Hippocampal formation (tissue), 2 donors: ENCODE data around the gene CUL9.
A peak's percentile ranks its signal among the peaks of the same experiment; 100 is the strongest.

Source experiments
- DNase-seq, 2 donors: peaks; one replicate each; lab custom pipeline; 2025; lab: John Stamatoyannopoulos, UW

Gene CUL9

DNA sequence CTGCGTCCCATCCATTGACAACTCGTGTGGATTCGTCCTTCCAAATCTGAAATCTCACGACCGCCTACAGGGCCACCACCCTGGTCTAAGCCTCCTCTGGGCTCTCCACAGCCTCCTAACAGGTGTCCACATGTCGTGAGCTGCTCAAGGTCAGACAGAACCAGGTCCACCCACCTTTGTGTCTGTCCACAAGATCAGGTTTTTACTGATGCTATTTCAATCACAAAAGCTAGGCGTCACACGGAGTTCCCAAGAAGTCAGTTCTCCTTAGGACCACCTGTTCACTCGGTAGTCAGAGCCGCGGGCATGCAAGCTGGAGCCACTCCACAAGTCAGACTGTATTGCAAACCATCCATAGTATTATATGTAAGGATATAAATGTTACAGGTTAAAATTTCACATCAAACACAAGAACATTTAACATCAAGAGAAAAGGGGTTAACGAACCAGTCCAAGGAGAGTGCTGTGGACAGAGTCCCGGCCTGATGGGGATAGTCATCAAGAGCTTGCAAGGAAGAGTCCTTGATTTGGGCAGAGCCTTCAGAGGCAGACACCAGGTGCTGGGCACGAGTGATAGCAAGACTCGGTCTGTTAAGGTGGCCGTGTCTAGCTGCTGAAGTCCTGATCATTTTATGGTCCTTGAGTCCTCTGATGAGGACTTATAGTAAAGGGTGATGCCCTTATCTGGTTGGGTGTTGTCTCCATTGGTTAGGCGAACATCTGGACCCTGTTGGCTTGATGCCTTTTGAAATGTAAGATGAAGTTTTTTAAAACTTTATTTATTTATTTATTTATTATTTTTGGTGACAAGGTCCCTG lies 48.0 kb downstream of the CUL9 start:
- no peak for DNase-seq

DNA sequence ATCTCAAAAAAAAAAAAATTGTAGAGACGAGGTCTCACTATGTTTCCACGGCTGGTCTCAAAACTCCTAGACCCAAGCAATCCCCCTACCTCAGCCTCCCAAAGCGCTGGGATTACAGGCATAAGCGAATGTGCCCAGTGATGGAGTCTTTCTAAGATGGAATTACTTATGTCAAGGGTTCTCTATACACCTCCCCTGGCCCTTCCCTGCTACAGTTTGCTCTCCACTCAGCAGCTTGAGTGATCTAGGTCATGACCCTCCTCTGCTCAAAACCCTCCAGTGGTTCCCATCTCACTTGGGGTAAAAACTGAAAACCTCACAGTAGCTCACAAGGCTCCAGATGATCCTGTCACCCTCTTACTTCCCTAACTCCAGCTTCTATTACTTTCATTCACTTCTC lies 49.1 kb downstream of the CUL9 start:
- no peak for DNase-seq

DNA sequence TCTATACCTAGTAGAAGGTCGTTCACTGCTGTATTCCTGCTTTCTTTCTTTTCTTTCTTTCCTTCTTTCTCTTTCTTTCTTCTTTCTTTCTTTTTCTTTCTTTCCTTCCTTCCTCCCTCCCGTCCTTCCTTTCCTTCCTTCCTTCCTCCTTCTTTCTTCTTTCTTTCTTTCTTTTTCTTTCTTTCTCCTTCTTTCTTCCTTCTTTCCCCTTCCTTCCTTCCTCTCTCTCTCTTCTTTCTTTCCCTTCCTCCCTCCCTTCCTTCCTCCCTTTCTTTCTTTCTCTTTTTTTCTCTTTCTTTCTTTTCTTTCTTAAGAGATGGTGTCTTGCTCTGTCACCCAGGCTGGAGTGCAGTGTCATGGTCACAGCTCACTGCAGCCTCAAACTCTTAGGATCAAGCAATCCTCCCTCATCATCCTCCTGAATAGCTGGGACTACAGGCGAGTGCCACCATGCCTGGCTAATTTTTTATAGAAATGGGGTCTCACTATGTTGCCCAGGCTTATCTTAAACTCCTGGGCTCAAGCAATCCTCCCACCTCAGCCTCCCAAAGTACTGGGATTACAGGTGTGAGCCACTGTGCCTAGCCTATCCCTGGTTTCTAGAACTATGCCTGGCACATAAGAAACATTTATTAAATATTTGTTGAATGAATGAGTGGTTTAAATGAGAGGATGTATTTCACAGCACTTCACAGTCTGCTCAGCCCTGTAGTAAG lies 49.9 kb downstream of the CUL9 start:
- DNase-seq: no peak

DNA sequence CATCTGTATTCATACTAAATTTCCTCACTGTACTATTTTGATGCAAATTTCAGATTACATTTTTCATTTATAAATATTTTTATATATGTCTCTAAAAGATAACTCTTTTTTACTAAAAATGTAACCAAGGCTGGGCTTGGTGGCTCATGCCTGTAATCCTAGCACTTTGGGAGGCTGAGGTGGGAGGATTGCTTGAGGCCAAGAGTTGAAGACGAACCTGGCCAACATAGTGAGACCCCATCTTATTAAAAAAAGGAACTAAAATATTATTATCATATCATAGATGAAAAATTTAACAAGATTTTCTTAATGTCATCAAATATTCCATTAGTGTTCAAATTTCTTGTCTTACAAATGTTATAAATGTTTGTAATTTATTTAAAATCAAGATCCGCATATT lies 53.8 kb downstream of the CUL9 start:
- DNase-seq: no peak

DNA sequence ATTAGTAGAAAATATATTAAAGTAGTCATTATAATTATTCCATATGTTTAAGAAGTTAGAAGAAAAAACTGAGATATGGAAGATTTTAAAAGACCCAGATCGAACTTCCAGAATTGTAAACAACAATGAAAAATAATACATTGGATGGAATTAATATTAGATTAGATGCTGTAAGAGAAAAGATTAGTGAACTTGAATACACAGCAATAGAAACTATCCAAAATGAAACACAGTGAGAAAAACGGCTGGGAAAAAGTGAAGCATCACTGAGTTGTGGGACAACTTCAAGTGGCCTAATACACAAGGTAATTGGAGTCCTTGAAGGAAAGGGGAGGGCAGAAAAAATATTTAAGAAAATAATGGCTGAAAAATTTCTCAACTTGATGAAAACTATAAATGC lies 57.1 kb downstream of the CUL9 start:
- no peak for DNase-seq

DNA sequence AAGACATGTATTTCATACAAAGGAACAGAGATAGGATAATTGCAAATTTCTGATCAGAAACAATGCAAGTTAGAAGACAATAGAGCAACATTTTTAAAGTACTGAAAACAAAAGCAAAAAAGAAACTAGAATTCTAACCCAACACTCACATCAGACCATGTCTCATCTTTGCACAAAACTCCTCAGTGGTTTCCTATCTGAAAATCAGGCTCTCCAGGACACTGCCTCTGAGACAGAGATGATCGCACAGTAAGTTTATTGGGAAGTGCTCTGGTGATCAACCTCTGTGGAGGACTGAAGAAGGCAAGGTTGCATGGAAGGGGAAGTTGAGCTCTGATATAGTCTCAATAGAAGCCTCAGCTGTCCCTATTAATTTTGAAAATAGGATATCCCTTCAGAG lies 59.0 kb downstream of the CUL9 start:
- DNase-seq: no peak

DNA sequence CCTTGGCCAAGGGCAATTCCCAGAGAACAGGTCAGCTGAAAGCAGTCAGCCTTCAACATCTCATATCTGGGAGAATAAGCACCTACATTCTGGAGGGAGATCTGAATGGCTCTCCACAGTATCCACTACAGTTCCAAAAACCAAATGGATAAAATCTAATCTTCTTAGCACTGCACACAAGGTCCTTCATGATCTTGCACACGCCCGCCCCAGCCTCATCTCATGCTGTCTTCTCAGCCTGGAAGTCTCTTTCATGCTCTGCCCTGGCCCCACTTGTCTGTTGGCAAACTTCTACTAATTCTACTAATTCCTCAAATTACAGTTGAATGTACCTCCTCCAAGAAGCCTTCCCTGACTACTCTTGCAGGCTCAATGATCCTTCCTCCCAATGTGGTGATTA lies 59.5 kb downstream of the CUL9 start:
- no peak for DNase-seq

DNA sequence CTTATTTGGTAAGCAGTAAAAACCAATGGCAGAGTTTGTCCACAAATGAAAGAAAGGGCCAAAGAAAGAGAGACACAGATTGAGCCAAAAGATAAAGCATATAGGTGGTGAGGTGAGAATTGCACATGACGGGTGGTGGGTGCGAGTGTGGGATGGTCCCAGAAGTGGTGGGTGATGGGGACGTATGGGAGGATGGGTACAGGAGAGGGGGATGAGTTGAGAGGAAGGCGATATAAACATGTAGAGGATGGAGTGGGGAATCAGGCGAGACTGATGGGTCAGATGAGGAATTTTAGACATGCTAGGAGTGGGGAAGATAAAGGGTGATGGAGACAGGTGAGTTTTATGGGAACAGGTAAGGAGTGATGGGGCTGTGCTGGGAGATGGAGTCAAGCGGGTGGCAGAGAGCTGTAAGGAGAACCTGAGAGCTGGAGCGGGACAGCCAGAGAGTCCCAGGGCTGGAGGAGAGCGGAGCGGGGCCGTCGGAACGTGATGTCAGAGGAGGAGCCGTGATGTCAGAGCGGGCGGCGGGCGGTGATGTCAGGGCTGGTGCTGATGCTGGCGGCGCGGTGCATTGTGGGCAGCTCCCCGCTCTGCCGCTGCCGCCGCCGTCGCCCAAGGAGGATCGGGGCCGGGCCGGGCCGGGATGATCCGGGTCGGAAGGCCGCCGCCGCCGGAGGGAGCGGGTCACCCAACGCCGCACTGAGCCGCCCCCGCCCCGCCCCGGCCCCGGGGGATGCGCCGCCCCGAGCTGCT lies 61.1 kb downstream of the CUL9 start, which contains the start of gene TTBK1:
TSS of gene TTBK1 (plus strand) at position 574 of the 756 bp plus-strand sequence. CDS start 3,180 bp downstream, outside the sequence.
- peak; percentile 16 to 24 for DNase-seq

DNA sequence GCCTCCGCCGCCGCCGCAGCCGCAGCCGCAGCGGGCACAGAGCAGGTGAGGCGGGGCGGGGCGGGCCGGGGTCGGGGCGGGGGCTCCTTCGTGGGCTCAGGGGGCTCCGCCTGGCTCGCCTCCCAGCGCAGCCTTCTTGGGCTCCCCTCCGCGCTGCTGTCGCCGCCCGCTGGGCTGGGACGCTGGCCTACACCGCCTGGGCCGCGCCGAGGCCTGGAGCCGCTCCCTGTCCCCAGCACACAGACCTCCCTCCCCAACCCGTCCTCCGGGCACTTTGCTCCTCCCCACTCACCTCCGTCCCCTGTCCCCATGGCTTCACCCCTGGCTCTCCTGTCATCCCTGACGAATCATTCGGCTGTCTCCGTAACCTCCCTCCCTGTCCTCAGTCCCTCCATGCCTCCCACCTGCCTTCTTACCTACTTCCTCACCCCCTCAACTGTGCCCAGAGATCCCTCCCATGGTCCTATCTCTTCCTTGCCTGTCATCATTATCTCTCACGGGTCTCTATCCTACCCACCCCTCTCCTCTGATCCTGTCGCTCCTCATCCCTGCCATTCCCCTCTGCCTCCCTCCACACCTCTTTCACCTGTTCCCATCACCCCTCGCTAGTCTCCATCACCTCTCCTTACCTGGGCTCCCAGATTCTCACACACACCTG lies 61.8 kb downstream of the CUL9 start:
- peak in 1 of 2 donors; percentile 16 for DNase-seq

DNA sequence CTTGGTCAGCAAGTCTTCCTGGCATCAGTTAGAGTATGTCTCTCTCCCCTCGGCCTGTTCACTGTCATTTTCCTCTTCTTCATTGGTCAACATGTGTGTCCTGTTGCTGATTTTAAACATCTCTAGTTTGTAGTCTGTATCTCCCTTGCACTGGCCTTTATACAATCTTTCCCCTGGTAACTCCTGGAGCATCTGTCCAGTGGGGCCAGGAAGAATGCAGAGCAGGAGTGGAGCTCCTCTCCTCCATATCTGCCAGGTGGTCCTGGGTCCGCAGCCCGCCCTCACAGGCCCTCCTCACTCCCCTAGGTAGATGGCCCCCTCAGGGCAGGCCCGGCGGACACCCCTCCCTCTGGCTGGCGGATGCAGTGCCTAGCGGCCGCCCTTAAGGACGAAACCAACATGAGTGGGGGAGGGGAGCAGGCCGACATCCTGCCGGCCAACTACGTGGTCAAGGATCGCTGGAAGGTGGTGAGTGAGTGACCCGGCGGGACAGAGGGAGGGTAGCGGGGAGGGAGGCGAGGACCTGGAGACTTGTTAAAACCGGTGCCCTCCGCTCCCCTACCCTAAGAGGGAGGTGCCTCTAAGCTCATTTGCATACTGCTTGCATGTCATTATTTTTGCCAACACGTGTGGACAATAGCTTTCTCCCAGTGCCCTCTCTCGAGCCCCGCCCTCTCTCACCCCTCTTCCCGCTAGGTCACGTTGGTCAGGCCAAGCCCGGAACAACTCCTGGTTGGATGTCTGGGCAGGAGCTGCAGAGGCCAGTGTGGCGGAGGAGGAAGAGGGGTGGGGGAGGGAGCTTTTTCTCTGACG lies 64.5 kb downstream of the CUL9 start:
- peak; percentile 72 to 86 for DNase-seq

DNA sequence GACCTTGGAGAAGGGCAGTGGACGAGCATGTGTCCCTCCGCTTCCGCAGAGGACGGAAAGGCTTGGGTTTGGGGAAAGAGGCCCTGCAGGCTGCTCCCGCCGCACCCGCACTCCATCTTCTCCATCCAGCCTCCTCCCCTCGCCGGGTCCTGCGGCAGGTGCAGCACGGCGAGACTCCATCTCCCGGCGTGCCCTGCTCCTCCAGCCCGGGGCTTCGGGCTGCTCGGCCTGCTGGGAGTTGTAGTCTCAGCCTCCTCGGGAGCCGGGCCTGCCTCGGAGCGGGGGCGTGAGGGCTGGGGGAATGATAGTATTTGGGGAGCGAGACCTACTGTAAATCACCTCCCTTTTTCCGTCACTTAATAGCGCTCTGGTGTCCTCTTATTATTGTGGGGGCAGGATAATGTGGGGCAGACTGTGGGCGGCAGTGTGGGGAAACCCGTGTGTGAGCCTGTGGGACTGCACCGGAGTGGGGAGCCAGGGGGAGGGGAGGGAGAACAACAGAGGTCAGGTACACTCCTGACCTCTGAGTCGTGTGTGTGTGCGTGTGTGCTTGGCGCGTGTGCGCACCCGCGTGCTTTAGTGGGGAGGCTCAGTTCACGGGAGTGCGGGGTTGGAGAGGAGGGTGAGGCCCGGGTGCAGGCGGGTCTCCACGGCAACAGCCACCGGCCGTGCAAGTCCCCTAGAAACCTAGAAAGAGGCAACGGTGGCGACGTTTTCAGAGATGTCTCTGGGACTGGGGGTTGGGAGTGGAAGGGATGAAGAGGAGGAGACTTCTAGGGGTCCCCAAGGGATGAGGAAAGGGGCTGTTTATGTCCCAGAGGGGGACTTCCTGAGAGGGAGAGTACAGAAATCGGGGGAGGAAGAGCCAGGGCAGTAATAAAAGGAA lies 65.4 kb downstream of the CUL9 start:
- DNase-seq: peak; percentile 78 to 86

DNA sequence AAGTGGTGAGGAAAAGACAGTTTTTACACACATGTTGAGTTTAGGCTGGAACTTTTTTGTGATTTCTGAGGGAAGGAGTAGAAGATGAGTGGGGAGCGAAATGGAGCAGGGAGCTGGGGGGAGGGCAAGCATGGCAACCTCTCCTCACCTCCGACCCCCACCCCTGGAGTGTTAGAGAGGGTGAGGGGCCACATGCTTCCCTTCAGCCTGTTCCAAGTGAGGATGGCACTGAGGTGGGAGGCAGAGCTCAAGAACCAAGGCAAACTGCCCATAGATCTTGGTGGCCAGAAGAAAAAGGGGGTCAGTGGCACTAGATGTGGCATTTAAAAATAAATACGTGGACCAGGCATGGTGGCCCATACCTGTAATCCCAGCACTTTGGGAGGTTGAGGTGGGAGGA lies 66.1 kb downstream of the CUL9 start:
- DNase-seq: no peak

DNA sequence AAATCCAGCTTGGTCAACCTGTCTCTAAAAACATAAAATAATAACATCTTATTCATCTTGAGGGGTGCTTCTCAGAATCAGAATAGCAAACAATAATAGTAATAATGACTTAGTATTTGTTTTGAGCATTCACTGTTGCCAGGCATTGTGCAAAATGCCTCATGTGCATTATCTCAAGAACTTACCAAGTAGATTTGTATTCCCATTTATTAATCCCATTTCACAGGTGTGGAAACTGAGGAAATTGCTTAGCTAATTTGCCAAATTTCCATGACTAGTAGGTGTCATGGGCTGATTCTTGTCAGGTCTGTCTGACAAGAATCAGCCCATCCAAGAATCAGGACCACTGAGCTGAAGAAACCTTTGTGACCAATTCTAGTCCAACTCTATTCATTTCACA lies 66.8 kb downstream of the CUL9 start:
- DNase-seq: no peak

DNA sequence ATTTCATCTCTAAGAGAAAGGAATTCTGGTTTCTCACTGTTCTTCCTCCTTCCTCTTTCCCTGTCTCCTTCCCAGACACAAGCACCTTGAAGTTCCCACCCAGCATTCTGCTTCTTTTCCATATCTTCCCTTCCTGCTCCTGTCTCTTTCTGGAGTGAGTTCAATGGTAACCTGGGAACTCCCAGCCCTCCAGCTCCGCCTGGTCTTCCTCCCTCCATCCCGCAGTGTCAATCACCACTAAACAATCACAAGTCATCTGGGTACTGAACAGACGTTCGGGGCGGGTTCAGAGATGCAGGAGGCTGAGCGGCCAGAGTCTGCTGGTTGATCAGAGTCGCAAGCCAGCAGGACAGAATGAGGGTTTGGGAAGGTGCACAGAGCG lies 69.0 kb downstream of the CUL9 start:
- no peak for DNase-seq

DNA sequence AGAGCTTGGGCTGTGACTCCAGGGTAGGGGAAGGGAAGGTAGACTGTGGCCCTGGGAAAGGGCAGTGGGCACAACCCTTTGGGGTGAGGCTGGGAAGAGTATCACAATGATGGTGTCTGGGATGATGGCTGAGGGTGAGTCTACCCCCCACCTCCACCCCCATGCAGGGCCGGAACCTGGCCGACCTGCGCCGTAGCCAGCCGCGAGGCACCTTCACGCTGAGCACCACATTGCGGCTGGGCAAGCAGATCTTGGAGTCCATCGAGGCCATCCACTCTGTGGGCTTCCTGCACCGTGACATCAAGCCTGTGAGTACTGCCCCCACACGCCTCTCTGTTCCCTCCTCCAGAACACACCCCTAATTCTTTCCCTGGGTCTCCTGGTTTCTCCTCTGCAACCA lies 71.4 kb downstream of the CUL9 start:
- DNase-seq: no peak

DNA sequence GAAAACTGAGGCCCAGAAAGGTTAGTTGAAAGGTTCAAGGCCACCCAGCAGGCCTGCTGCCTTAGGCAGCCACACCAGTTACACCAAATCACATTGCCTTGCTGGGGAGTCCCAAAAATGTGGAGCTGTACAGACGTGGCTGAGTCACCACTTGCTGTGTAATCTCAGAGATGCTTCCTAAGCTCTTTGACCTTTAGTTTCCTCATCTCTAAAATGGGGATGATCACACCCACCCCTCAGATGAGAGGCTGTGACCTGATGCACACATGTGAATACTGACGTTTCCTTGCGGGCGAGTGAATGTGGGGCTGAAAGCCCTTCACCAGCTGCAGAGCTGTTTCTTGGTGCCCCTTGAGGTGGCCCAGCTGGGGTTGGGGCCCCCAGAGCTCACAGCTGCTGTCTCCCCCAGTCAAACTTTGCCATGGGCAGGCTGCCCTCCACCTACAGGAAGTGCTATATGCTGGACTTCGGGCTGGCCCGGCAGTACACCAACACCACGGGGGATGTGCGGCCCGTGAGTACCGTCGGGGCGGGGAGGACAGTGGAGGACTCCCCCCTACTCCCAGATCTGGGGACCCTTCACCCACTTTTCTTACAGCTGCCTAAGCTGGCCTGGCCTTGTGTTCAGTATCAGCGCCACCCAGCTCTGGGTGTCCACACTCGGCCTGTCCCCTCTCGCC lies 72.3 kb downstream of the CUL9 start:
- no peak for DNase-seq

DNA sequence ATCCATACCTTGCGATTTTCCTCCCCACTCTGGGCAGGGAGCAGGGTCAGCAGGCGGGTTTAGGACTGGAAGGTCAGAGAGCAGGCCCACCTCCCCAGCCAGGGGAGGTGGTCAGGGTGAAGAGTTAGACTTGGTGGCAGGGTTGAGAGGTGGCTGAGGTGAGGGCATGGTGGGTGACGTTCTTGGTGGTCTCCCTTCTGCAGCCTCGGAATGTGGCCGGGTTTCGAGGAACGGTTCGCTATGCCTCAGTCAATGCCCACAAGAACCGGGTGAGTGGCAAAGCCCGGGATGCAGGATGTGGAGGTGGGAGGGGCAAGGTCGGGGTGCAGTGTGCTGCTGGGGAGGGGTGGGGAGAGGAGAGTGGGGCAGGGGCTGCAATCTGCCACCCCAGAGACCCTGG lies 72.8 kb downstream of the CUL9 start:
- no peak for DNase-seq

DNA sequence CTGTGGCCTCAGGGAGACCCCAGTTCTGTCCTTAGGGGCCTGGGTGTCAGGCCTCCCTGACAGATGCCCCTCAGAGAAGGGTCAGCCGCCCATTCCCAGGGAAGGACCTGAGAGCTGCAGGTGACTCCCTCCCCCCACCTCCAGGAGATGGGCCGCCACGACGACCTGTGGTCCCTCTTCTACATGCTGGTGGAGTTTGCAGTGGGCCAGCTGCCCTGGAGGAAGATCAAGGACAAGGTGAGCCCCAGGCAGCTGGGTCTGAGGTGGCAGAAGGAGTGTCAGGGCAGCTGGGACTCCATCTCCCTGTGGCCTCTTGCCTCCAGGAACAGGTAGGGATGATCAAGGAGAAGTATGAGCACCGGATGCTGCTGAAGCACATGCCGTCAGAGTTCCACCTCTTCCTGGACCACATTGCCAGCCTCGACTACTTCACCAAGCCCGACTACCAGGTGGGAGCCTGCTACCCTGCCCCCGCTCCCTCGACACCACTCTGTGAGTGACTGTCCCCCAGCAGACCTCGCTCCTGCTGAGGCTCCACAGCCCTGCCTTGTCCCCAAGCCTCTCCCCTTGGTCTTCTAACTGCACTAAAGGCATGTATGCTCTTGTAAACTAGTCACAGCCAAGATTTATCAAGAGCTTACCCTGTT lies 73.5 kb downstream of the CUL9 start:
- DNase-seq: no peak
